GM19239 (cell line): ENCODE results near the gene THAP4.
A peak's percentile ranks its signal among the peaks of the same experiment; 100 is the strongest.

Experiments
- DNase-seq: peaks from one replicate; pipeline ENCODE4 v3.0.0; 2011; ENCODE audit warnings: low spot score; ENCODE audit not compliant: insufficient read length
- FAIRE-seq: peaks from 2 replicates; lab custom pipeline; 2011; peaks lifted over from hg19 to GRCh38; lab: Jason Lieb, UNC

The THAP4 gene

DNA sequence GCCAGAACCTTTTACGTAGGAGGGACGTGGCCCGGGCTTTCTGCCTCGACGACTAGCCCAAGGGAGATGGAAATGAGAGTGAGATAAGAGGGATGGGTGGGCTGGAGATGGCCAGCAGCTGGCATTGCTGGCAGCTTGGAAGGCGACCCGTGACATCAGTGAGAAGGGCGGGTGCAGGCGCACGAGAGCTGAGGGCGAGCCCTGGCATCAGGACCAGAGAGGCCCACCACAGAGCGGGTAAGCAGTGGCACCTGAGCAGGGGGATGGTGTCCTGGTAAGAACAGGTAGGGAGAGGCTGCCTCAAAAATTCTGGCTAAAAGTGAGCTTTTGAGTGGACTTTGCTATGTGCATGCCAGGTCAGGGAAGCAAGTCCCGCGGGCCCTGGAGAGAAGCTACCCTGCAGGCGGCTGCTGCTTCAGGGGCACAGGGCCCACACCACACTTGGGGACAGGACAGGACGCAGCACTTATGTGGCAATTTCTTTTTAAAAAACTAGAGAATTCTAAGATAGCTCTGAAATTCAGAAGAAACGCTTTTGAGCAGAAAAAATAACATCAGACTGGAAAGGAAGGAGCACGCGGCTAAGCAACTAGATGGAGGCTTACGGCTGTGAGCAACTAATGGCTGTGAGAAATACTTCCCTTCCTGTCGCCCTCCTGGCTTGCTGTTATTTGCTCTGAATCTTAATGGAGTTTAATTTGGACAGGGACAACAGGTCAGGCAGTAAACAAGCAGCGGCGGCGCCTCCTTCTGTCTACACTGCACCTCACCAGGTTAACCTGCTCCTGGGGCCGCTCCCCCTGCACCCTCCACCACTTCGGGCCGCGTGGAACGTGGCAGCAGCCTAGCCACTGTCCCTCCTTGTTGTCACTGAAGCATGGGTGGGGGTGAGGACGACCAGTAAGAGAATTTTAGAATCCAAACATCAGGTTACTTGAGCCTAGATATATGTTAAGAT is 20.5 kb downstream of the THAP4 start:
- FAIRE-seq (no peak), DNase-seq (no peak)

DNA sequence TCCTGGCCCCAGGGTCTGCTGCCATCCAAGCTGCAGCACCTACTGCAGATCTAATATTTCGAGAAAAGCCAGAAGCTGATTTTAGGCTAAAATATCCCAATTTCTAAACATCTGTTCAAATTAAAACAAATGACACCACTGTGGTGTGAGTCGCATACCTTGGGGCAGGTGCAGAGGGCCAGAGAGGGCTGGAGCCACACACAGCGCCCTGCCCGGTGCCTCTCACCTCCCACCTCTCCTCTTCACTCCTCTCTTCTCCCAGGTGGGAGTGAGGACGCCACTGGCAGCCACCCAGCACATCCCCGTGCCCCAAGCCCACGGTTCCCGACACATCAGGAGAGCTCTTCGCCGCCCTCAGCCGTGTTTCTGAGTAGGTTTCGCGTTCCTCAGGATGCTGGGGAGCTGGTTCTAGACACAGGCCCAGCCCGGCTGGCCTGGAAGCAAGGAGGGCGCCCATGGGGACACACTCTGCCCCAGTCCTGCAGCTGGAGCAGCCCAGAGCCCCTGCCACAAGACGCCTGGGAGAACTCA is 21.4 kb downstream of the THAP4 start:
- DNase-seq (no peak), FAIRE-seq (no peak)

DNA sequence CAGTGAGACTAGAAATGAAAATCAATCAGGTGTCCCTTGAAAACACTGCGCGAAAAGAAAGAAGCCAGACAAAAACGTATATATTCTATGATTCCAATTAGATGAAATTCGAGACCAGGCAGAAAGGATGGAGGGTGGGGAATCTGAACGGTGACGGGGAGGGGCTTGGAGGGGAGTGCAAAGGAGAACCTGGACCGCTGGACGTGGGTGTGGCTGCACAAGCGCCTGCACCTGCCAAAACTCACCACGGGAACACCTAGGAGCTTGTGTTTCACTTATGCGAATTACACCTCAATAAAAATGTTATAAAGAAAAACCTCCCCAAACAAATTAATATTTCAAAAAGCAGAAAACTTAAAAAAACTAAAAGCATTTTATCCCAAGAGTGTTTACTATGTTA is 21.9 kb downstream of the THAP4 start:
- FAIRE-seq (no peak), DNase-seq (no peak)

DNA sequence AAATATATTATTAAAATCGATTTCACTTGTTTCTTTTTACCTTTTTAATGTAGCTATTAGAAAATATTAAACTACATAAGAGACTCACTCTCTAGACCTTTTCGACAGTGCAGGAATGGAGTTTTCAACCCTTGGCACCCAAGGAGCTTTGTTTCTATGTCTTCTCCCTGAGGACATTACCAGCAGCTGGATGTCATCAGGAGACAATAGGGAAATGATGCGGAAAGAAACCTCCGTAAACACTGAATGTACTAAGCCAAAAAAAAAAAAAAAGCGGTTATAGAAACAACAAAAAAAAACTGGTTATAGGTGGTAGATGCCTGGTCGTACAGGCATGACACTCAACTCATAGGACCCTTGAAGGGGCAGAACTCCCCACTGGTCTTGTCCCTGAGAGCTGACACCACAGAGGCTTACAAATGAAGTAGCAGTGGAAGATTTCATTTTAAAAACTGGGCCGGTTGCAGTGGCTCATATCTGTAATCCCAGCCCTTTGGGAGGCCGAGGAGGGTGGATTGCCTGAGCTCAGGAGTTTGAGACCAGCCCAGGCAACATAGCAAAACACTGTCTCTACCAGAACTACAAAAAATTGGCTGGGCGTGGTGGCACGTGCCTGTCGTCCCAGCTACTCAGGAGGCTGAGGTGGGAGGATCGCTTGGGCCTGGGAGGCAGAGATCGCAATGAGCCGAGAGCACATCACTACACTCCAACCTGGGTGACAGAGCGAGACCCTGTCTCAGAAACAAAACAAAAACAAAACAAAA is 23.8 kb downstream of the THAP4 start:
- DNase-seq (no peak), FAIRE-seq (no peak)

DNA sequence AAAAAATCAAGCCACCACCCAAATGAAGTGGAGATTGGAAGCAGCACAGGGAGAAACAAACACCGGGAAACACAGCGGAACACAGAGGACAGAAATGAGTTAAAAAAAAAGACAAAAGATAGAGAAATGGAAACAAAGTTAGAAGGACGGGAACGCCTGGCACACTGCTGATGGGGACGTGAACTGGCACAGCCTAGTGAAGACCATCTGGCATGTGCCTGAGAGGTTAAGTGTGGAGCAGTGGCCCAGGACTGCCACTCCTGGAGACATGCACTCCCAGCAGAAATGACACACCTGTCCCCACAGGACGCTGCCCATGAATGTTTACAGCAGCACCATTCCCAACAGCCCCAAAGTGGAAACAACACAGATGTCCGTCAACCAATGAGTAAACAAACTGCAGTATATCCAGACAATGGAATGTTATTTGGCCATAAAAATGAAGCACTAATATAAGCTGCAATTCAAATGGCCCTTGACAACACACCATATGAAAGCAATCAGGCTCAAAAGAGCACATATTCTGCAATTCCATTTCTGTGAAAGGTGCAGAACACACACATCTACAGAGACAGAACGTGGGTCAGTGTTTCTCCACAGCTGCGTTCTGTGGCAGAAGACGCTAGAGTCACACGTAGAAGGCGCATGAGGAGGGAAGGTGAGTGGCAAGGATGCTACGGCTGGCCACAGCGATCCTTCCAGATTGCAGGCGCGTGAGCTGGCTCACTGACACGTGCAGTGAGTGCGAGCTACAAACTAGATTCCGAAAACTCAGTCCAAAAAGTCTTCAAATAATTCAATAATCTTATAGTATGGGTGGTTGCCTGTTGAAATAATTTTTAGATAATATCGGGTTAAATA is 24.6 kb downstream of the THAP4 start:
- DNase-seq: no peak
- FAIRE-seq: no peak

DNA sequence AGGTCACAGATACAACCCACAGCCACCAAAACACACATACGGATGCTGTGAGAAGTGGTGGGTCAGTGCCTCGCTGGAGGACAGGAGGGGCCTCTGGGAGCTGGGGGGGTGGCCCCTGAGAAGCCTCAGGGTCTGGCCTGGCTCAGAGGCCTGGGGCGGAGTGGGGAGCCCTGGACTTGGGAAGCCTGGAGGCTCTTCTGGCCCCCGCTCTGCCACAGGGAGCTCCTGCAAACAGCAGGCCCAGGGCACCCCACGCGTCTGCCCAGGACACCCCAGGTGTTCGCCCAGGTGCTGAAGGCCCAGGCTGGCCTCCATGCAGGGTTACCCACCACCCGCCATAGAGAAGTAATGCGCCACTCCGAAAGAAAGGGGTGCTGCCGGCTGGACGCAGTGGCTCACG is 25.9 kb downstream of the THAP4 start:
- no peak for FAIRE-seq

DNA sequence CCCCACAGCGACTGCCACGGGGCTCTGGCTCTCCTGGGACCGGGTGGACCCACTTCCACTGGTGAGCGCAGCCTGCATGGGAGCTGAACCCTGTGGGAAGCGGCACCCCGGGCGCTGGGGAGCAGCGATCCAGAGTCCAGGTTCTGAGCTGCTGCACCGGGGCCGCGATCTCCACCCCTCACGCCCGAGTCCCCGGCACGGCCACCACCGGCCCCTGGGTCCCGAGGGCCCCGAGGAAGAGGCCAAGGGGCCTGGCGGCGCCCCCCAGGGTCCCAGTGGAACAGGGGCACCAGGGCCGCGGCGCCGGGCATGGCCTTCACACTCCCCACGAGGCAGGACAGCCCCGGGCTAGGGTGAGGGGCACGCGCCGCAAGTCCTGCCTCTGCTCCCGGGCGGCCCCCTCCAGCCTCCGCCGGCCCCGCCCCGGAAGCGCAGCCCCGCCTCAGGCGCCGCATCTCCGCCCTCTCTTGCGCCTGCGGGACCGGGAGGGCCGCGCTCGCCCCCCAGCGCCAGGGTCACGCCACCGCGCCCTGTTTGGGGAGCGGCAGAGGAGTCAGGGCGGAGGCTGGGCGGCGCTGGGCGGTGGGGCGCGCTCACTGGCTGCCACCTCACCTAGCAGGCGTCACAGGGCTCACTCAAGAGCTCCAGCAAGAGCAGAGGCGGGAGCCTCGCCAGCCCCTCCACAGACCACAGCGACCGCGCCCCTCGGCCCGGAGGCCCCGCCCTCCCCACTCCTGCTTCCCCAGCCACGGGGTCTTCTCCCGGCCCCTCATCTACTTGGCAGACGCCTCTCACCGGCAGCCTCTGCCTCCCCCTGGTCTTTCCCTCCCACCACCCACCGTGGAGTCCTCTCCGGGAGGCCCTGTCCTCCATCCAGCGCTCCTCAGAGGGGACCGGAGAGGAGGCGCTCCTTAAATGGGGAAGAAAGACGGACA is 26.8 kb downstream of the THAP4 start:
- FAIRE-seq: peak; percentile 87
- peak; percentile 95 for DNase-seq

More for the DNA sequence above, 25.9 kb downstream of the THAP4 start:
- no peak for DNase-seq

DNA sequence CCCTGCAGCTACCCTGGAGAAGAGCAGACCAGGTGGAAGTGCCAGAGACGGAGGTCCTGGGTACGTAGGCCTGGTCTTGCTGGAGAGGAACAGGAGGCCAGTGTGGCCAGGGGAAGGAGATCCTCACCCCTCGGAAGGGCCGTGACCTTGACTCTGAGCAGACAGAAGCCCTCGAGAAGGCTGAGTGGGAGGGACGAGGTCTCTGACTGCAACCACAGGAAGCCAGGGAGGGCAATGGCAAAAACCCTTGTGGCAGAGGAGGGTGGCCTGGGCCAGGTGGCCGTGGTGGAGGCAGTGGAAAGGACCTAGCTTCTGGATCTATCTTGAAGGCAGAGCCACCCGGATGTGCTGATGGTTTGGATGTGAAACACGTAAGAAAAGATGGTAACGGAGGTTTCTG is 28.1 kb downstream of the THAP4 start:
- FAIRE-seq: no peak

DNA sequence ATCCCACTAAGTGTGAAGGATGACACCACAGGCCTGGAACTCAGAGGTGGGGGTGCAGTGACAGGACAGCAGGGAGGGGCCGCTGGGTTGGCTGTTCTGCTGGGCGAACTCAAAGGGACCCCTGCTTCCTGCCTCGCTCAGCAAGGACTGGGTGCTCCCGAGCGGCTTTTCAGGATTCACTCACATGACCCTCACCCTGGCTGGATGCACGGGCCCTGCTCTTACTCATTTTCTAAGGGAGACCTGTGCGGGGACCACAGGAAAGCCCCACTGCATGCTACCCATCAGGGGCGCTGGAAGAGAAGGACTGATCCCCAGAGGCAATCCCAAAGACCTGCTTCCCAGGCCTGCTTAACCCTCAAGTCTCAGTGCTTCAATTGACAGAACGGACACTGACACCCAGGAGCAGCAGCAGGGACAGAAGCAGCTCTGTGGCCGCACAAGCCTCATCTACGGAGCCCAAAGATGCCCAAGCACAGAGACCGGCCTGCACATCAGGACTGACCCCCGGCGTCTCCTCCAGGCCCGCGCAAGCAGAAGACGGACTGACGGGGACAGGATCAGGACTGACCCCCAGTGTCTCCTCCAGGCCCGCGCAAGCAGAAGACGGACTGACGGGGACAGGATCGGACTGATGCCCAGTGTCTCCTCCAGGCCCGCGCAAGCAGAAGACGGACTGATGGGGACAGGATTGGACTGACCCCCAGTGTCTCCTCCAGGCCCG is 29.6 kb downstream of the THAP4 start:
- FAIRE-seq (no peak), DNase-seq (no peak)

More for the DNA sequence above, 28.1 kb downstream of the THAP4 start:
- no peak for DNase-seq

DNA sequence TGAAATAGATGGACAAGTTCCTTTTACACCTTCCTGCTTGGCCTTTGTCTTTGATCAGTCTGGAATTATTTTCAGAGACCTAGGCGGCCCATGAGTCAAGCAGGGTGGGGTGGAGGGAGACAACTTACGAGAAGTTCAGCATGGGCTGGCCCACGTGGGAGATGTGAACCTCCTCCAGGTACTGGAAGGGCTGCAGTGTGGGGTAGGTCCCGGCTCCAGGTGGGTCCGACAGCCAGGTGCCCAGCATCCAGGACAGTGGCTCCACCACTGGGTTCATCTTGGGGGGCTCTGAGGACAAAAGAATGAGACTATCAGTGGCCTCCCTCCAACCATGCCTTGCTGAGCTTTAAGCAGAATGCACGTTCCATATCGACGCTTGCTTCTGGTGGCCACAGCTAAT is 30.8 kb downstream of the THAP4 start:
- no peak for DNase-seq
- FAIRE-seq: no peak

DNA sequence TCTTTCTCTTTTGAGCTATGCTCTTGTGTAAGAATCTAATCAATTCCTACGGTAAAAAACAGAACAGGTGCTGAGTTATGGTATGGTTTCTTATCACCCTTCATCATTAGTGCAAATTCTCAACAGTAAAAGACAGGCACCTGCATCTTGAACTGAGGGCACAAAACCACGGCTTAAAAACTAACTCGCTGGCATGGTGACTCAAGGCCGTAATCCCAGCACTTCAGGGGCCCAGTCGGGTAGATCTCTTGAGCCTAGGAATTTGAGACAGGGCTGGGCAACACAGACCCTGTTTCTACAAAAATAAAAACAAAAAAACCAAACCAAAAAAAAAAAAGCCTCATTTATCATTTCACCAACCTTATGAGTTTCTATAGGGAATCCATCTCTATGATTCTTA is 33.3 kb downstream of the THAP4 start:
- DNase-seq (no peak), FAIRE-seq (no peak)

DNA sequence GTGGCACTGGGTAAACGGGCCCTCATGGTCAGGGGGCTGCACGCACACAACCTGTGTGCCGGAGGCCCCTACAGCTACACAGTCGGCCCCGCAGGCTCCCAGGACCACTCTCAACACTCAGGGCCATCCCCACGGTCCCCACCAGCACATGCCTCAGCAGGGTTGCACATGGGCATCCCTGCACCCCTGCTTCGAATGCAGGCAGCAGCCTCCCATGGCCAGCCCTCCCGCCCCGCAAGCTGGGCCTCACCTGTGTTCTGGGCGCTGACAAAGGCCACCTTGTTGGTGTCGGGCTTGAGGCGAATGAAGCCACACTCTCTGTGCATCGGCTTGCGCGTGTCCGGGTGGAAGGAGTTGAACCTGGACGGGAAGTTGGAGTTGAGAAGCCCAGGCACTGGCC is 34.2 kb downstream of the THAP4 start:
- no peak for FAIRE-seq
- no peak for DNase-seq

DNA sequence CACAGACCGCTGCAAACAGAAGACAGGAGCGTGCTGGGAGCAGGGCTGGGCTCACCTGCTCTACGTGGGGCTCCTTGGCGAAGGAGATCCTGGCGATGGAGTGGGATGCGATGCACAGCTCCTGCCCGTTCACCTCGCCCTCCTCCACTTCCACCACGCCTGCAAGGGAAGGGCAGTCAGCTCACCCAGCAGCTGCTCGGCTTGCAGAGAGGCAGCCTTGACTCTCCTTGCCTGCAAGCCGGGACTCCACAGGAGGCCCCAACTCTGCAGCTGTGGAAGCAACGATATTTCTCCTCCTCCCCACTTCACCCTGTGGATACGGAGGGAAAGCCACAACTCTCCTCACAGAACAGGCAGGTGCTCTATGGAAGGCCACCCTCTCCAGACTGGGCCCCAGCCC is 35.1 kb downstream of the THAP4 start:
- DNase-seq (no peak), FAIRE-seq (no peak)

DNA sequence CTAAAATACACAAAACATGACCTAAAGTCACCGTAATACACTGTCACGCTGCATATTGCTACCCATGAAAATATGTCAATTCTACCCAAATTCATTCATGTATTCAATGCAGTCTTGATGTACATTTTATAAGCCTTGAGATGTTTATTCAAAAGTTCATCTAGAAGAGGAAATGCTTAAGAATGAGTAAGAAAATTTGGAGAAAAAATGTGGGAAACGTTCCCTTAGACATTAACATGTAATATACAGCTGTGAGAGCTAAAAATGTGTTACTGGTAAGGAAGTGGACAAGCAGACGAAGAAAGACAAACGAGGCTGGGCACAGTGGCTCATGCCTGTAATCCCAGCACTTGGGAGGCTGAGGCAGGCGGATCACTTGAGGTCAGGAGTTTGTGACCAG is 37.3 kb downstream of the THAP4 start:
- FAIRE-seq: peak; percentile 21
- DNase-seq: no peak

DNA sequence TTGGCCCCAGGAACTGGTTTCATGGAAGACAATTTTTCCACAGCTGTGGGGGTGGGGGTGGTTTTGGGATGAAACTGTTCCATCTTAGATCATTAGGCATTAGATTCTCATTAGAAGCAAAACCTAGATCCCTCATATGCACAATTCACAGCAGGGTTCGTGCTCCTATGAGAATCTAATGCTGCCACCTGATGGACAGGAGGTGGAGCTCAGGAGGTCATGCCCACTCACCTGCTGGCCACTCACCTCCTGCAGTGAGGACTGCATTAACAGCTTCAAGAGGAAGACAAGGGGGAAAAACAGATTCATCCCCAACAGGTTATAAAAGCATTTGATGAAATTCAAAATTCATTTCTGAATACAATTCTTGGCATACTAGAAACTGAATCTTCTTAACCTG is 38.5 kb downstream of the THAP4 start:
- FAIRE-seq (no peak), DNase-seq (no peak)

DNA sequence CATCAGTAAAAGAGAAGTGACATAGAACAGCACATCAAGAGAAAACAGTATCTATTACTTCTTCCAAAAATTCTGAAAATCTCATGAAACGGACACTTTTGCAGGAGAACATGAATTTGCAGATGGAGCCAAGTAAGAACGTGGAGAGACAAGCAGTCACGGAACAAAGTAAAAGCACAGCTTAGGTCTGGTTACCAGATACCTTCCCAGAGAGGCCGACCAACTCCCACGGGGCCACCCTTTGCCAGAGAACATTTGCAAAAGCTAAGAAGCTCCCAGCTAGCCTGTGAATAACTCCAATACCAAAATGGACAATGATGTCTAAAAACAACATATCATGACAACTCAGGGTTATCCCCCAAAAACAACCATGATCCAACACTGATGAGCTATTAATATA is 38.9 kb downstream of the THAP4 start:
- FAIRE-seq: no peak

DNA sequence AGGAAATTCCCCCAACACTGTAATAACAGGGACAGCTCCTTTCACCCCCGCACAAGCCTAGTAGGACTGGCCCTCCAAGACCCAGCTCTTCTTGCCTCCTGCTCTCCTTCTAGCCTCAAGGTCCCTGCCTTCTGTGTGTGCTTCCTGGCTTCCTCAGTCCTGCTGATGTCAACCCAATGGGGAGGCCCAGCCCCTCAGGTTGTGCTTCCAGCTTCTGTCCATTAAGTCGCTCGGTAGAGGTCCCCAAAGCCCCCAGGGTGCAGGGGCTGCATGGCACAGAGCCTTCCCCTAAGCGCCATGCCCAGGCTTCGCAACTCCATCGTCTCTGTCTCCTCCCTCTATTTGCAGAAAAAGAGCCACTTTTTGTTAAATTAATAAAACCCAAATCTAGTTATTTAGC is 39.4 kb downstream of the THAP4 start:
- no peak for DNase-seq
- no peak for FAIRE-seq

More for the DNA sequence above, 38.9 kb downstream of the THAP4 start:
- no peak for DNase-seq

DNA sequence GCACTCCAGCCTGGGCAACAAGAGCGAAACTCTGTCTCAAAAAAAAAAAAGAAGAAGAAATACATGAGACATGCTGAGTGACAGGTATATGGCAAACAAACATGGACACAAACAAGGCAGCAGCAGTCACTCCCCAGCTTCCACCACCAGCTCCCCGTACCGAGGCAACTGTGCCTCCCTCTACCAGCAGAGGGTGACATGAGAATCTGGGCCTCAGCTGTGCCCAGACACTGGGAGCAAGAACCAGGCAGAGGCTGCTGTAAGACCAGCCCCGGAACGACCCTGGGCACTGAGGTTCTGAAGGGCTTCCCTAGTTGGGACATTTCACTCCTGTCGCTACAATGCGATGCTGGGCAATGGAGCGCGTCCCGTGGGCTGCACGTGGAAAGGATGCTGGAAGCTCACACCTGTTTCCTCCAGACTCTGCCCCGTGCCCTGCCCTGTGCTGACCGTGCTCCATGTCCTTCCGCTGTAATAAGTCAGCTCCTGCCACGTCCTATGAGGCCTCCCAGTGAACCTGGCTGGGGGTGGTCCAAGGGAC is 41.3 kb downstream of the THAP4 start:
- no peak for DNase-seq
- FAIRE-seq: no peak
